PC-3 (cell line): Measurements from ENCODE around the gene SEC23IP. TPM values are rescaled to one million over a fixed set of nuclear protein-coding genes. Genes with fewer than 3 reads are reported as not detected.
A peak's percentile ranks its signal among the peaks of the same experiment; 100 is the strongest.

Experiments used
- ATAC-seq: fragments of 200-7000 bp; cut with Tn5 transposase; 2 replicates; pipeline ENCODE4 v1.9.1; 2020; ENCODE audit warnings: mild to moderate bottlenecking, moderate library complexity
- BruUV-seq: library from RNA; stranded (reverse); fragments of 400-500 nt; replicated peaks from 2 replicates; lab custom pipeline; 2021; lab: Mats Ljungman, UMichigan
- CTCF ChIA-PET: fragments of 300-600 bp; sonication (Branson Sonifier 250); formaldehyde crosslinking; loops from one replicate; lab custom pipeline; 2022; ENCODE audit warnings: antibody characterized with exemption; lab: Charles Lee
- POLR2A ChIA-PET: fragments of 300-600 bp; sonication (Branson Sonifier 250); formaldehyde crosslinking; loops from one replicate; lab custom pipeline; 2022; ENCODE audit warnings: antibody characterized with exemption; ENCODE audit not compliant: unreplicated experiment; lab: Charles Lee
- DNase-seq: peaks from one replicate; pipeline ENCODE4 v3.0.0-alpha.2; 2015
- H2AFZ ChIP-seq: fragments of 300-600 bp; sonication (generic); 2 replicates; pipeline ENCODE4 v1.6.0; 2016; ENCODE audit warnings: antibody characterized with exemption, low read length
- H3F3A ChIP-seq: fragments of 300-600 bp; sonication (generic); one replicate; pipeline ENCODE4 v1.6.0; 2017; ENCODE audit warnings: antibody characterized with exemption, low read length, control low read depth, mild to moderate bottlenecking; ENCODE audit not compliant: unreplicated experiment
- H3K27ac ChIP-seq: fragments of 300-600 bp; sonication (generic); 2 replicates; pipeline ENCODE4 v1.5.1; 2016; ENCODE audit warnings: mild to moderate bottlenecking, low read length
- H3K27me3 ChIP-seq: fragments of 300-600 bp; sonication (generic); 2 replicates; pipeline ENCODE4 v1.6.1; 2016; ENCODE audit warnings: low read length, mixed read lengths
- H3K36me3 ChIP-seq: fragments of 300-600 bp; sonication (generic); 2 replicates; pipeline ENCODE4 v1.6.1; 2016; ENCODE audit warnings: low read depth, mixed run types, low read length, mixed read lengths
- H3K4me1 ChIP-seq: fragments of 300-600 bp; sonication (generic); 2 replicates; pipeline ENCODE4 v1.5.1; 2016; ENCODE audit warnings: low read length; ENCODE audit not compliant: insufficient read depth
- H3K4me2 ChIP-seq: fragments of 300-600 bp; sonication (generic); 2 replicates; pipeline ENCODE4 v1.6.0; 2016; ENCODE audit warnings: low read length
- H3K4me3 ChIP-seq: fragments of 300-600 bp; sonication (generic); 2 replicates; pipeline ENCODE4 v1.5.1; 2016; ENCODE audit warnings: mild to moderate bottlenecking, low read length, mixed read lengths
- H3K79me2 ChIP-seq: fragments of 300-600 bp; sonication (generic); 2 replicates; pipeline ENCODE4 v1.6.1; 2017; ENCODE audit warnings: low read length, mixed read lengths
- H3K9ac ChIP-seq: fragments of 300-600 bp; sonication (generic); 2 replicates; pipeline ENCODE4 v1.6.0; 2016; ENCODE audit warnings: mild to moderate bottlenecking, low read length
- H3K9me2 ChIP-seq: fragments of 300-600 bp; sonication (generic); replicated peaks from 2 replicates; pipeline ENCODE4 v1.6.1; 2016; ENCODE audit warnings: mixed run types, low read length, mixed read lengths
- H3K9me3 ChIP-seq: fragments of 300-600 bp; sonication (generic); 2 replicates; pipeline ENCODE4 v1.6.1; 2016; ENCODE audit warnings: low read length, mixed read lengths
- H4K20me1 ChIP-seq: fragments of 300-600 bp; sonication (generic); 2 replicates; pipeline ENCODE4 v1.6.1; 2016; ENCODE audit warnings: low read length, mixed read lengths
- EZH2 ChIP-seq: fragments of 300-600 bp; sonication (generic); IDR thresholded peaks from one replicate; pipeline ENCODE4 v1.6.1; 2017; ENCODE audit warnings: antibody characterized with exemption, mild to moderate bottlenecking, low read length; ENCODE audit not compliant: unreplicated experiment
- EZH2phosphoT487 ChIP-seq: fragments of 300-600 bp; sonication (generic); IDR thresholded peaks from 2 replicates; pipeline ENCODE4 v1.6.1; 2018; ENCODE audit warnings: mild to moderate bottlenecking, antibody characterized with exemption, low read length, borderline replicate concordance
- intact Hi-C: fragments of 100-400 bp; cut with micrococcal nuclease; formaldehyde crosslinking; loops from 2 replicates; pipeline ENCODE4 v1.9.0; 2023
- total RNA-seq: library from RNA; depleted of rRNA; stranded (reverse); fragments of >200 nt; gene quantifications from 2 replicates; pipeline ENCODE4 v1.2.3, GENCODE V29; 2014
- TF ChIP-seq, protein P1 (sequence below): fragments of 300-600 bp; sonication (generic); conservative IDR thresholded peaks from 2 replicates; pipeline ENCODE4 v1.5.1; 2017; ENCODE audit warnings: antibody characterized with exemption, low read depth, mild to moderate bottlenecking, low read length

The SEC23IP gene
- total RNA-seq, 1 experiment from 2014 or later = 42.7 TPM

DNA sequence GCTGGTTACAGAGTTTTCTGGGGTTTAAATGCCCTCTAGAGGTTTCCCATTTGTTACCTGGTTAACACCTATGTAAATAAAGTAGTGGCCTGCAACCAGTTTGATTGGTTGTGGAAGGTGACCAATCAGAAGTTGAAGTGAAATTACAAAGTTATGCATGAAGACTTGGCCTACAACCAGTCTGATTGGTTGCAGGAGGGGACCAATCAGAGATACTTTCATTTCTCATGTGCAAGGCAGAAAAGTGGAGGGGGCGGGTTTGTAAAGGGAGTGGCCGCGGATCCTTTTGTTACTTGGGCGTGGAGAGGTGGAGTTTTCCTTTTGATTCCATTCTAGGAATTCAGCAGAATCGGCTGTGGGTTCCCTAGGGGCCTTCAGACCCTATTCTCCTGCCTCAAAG lies 80.8 kb downstream of the SEC23IP start:
- Histone ChIP-seq H3K4me1 (no peaks in the 10 kb centered on the region), H3K4me2 (no peak overlapping the region), H3K27ac (no peak overlapping the region), H3K9me2 (no peaks in the 10 kb centered on the region), H2AFZ (no peak overlapping the region), H3K9me3 (no peaks in the 10 kb centered on the region), H3K36me3 (no peaks in the 10 kb centered on the region), H3K9ac (no peak overlapping the region), H3F3A (no peaks in the 10 kb centered on the region), H3K4me3 (no peak overlapping the region), H4K20me1 (no peaks in the 10 kb centered on the region), H3K79me2 (no peaks in the 10 kb centered on the region), H3K27me3 (no peaks in the 10 kb centered on the region)
- POLR2A ChIA-PET = no interaction called here
- CTCF ChIA-PET = no interaction called here
- BruUV-seq = no TSS peak
- intact Hi-C loops = no loop called here
- TF ChIP-seq, protein P1, sequence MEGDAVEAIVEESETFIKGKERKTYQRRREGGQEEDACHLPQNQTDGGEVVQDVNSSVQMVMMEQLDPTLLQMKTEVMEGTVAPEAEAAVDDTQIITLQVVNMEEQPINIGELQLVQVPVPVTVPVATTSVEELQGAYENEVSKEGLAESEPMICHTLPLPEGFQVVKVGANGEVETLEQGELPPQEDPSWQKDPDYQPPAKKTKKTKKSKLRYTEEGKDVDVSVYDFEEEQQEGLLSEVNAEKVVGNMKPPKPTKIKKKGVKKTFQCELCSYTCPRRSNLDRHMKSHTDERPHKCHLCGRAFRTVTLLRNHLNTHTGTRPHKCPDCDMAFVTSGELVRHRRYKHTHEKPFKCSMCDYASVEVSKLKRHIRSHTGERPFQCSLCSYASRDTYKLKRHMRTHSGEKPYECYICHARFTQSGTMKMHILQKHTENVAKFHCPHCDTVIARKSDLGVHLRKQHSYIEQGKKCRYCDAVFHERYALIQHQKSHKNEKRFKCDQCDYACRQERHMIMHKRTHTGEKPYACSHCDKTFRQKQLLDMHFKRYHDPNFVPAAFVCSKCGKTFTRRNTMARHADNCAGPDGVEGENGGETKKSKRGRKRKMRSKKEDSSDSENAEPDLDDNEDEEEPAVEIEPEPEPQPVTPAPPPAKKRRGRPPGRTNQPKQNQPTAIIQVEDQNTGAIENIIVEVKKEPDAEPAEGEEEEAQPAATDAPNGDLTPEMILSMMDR = no peak
- TF ChIP-seq EZH2phosphoT487 = no peak
- no peak for ATAC-seq
- peak; percentile 23 for DNase-seq

DNA sequence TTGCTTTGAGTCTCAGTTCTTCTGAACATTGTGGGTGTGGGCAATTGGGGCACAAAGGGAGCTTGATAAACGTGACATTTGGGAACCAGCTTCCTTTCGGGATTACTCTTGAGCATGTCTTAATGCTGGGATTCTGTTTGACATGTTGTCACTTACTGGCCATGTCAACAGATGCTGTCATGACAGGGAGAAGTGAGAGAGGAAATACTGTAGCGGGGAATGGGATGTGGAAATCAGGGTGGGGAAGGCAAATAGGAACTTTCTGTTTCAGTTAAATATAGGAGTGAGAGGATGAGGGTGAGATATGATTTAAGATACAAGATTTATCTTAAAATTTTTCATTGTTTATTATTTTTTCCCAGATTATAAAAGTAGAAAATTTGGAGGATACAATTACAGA lies 83.9 kb downstream of the SEC23IP start:
- H3K79me2 ChIP-seq = no peaks in the 10 kb centered on the region
- no peaks in the 10 kb centered on the region for H3K36me3 ChIP-seq
- BruUV-seq = no TSS peak
- CTCF ChIA-PET = no interaction called here
- no peaks in the 10 kb centered on the region for H3K9me3 ChIP-seq
- TF ChIP-seq, protein P1 = no peak
- TF ChIP-seq EZH2 (no peak), EZH2phosphoT487 (no peak)
- no peaks in the 10 kb centered on the region for H3K4me1 ChIP-seq
- DNase-seq (no peak), ATAC-seq (no peak)
- no peaks in the 10 kb centered on the region for H4K20me1 ChIP-seq
- H3K9me2 ChIP-seq = no peaks in the 10 kb centered on the region
- H3K4me3 ChIP-seq = no peak overlapping the region
- intact Hi-C loops = no loop called here
- H2AFZ ChIP-seq = no peak overlapping the region
- POLR2A ChIA-PET = no interaction called here
- H3K27me3 ChIP-seq = no peaks in the 10 kb centered on the region
- no peaks in the 10 kb centered on the region for H3F3A ChIP-seq
- no peak overlapping the region for H3K9ac ChIP-seq
- H3K4me2 ChIP-seq = no peak overlapping the region
- no peak overlapping the region for H3K27ac ChIP-seq

DNA sequence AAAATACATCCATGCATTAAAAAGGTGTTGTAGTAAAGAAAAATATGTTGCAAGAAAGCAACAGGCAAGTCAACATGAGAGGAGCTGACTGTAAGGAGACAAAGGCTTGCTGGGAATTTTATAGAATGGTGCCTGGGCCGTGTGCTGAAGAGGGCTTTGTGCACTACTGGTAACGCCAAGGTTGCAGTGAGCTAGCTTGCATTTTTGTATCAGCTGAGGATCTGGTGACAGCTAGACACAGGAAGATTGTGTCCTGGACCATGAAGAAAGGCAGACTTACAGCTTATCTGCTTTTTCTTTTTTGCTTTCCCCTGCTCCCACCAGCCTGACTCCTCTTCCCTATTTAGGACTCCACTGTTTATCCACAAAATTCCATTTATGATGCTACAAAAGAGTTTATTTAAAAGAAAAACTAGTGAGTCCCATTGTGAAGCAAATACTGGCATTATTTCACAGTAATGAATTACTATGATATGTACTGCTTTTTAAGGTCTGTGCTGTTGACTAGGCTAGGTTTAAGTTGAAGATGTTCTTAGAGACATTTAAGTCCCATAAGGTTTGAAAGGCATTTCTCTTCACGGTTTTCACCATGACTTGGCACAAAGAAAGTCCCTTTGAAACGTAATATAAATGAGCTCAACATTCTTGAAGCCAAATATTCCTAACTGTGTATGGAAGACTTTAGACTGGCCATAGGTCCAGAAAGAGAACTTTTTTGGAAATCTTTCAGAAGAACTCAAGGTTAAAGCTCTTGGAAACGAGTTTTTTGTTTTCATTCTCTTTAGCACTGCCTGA lies 88.6 kb downstream of the SEC23IP start:
- H3K27ac ChIP-seq = no peak overlapping the region
- no peak for DNase-seq
- peaks cover 9% of the 10 kb centered on the region; the same call in 1 of the 2 replicates for H3K4me1 ChIP-seq
- no peaks in the 10 kb centered on the region for H3K27me3 ChIP-seq
- H3K9me3 ChIP-seq = no peaks in the 10 kb centered on the region
- no peaks in the 10 kb centered on the region for H3K9me2 ChIP-seq
- no peaks in the 10 kb centered on the region for H3F3A ChIP-seq
- no peaks in the 10 kb centered on the region for H3K79me2 ChIP-seq
- H4K20me1 ChIP-seq = no peaks in the 10 kb centered on the region
- H3K4me2 ChIP-seq = peak overlapping the region; percentile 3; the same call in 1 of the 2 replicates
- no TSS peak for BruUV-seq
- TF ChIP-seq EZH2 (no peak), EZH2phosphoT487 (no peak)
- TF ChIP-seq, protein P1 = no peak
- no peaks in the 10 kb centered on the region for H3K36me3 ChIP-seq
- ChIA-PET CTCF (no interaction called here), POLR2A (no interaction called here)
- H2AFZ ChIP-seq = peak overlapping the region; percentile 16; the same call in 1 of the 2 replicates
- no peak for ATAC-seq
- intact Hi-C loops = no loop called here
- no peak overlapping the region for H3K4me3 ChIP-seq
- no peak overlapping the region for H3K9ac ChIP-seq
